ENCODE results near the gene CCDC88B. TPM values are rescaled to one million over a fixed set of nuclear protein-coding genes. Genes with fewer than 3 reads are reported as not detected.
"Not testable (repeated sequence)": the region's sequence is repeated elsewhere in the genome, so short reads cannot be mapped to it uniquely, and the experiment has no call there.

Gene CCDC88B
- total and polyA plus RNA-seq, 5 donors: 5.9 to 25.1 (median 12.7) TPM

GRCh38 chr11:64306563-64306875 lies 33.5 kb upstream of the CCDC88B start:
- ATAC-seq: no peak
- peak overlapping the region; percentile 36 for H3K27ac ChIP-seq (ENCODE audit: low read length)
- no peak for DNase-seq
- peaks cover 8% of the 10 kb centered on the region for H3K4me1 ChIP-seq (ENCODE audit: control insufficient read depth, insufficient read depth, low read length)
- H3K9me3 ChIP-seq (ENCODE audit: control insufficient read depth, low read length): no peaks in the 10 kb centered on the region
- no peaks in the 10 kb centered on the region for H3K27me3 ChIP-seq (ENCODE audit: control insufficient read depth, insufficient read depth)
- intact Hi-C loops (cut with DNase I): no loop called here
- peak overlapping the region; percentile 59 for H3K4me3 ChIP-seq (ENCODE audit: low read length)
- WGBS: 24% methylated on average over 9 of the region's 9 CpGs

- no peaks in the 10 kb centered on the region for H3K9me3 ChIP-seq (ENCODE audit: control insufficient read depth, low read length)
- peak overlapping the region; percentile 59 for H3K4me3 ChIP-seq (ENCODE audit: low read length)
- no peaks in the 10 kb centered on the region for H3K27me3 ChIP-seq (ENCODE audit: control insufficient read depth, insufficient read depth)
- intact Hi-C loops (cut with DNase I): no loop called here
- peak overlapping the region; percentile 36 for H3K27ac ChIP-seq (ENCODE audit: low read length)
- peaks cover 8% of the 10 kb centered on the region for H3K4me1 ChIP-seq (ENCODE audit: control insufficient read depth, insufficient read depth, low read length)
- DNase-seq: peak in 2 of 3 donors; percentile 43 to 77
- ATAC-seq: no peak
- WGBS: 75% methylated on average over 15 of the region's 15 CpGs
Measured at GRCh38 chr11:64306876-64307622, 33.0 kb upstream of the CCDC88B start.

- WGBS: 90% methylated on average over 5 of the region's 5 CpGs
- intact Hi-C loops (cut with DNase I); H3K27me3 ChIP-seq (ENCODE audit: control insufficient read depth, insufficient read depth); ATAC-seq; H3K4me1 ChIP-seq (ENCODE audit: control insufficient read depth, insufficient read depth, low read length); DNase-seq; H3K4me3 ChIP-seq (ENCODE audit: low read length); H3K27ac ChIP-seq (ENCODE audit: low read length); H3K9me3 ChIP-seq (ENCODE audit: control insufficient read depth, low read length): not testable (repeated sequence)
Measured at GRCh38 chr11:64307795-64308194, 32.2 kb upstream of the CCDC88B start.

GRCh38 chr11:64312947-64313346 lies 27.1 kb upstream of the CCDC88B start:
- Histone ChIP-seq H3K9me3 (ENCODE audit: control insufficient read depth, low read length) (no peaks in the 10 kb centered on the region), H3K4me1 (ENCODE audit: control insufficient read depth, insufficient read depth, low read length) (no peaks in the 10 kb centered on the region), H3K4me3 (ENCODE audit: low read length) (no peak overlapping the region), H3K27ac (ENCODE audit: low read length) (no peak overlapping the region), H3K27me3 (ENCODE audit: control insufficient read depth, insufficient read depth) (no peaks in the 10 kb centered on the region)
- 88% methylated on average over 10 of the region's 10 CpGs for WGBS
- ATAC-seq (no peak), DNase-seq (peak in 2 of 3 donors; percentile 33 to 39)
- intact Hi-C loops (cut with DNase I): no loop called here

GRCh38 chr11:64313491-64314145 lies 26.4 kb upstream of the CCDC88B start:
- H3K27me3 ChIP-seq (ENCODE audit: control insufficient read depth, insufficient read depth): no peaks in the 10 kb centered on the region
- intact Hi-C loops (cut with DNase I): no loop called here
- no peaks in the 10 kb centered on the region for H3K9me3 ChIP-seq (ENCODE audit: control insufficient read depth, low read length)
- no peaks in the 10 kb centered on the region for H3K4me1 ChIP-seq (ENCODE audit: control insufficient read depth, insufficient read depth, low read length)
- H3K27ac ChIP-seq (ENCODE audit: low read length): peak overlapping the region; percentile 10
- peak; percentile 84 to 92 (median 89) for DNase-seq
- ATAC-seq: peak; percentile 5 to 19
- WGBS: 56% methylated on average over 18 of the region's 18 CpGs
- no peak overlapping the region for H3K4me3 ChIP-seq (ENCODE audit: low read length)

- Histone ChIP-seq H3K27ac (ENCODE audit: low read length) (peak overlapping the region; percentile 10), H3K9me3 (ENCODE audit: control insufficient read depth, low read length) (no peaks in the 10 kb centered on the region), H3K27me3 (ENCODE audit: control insufficient read depth, insufficient read depth) (no peaks in the 10 kb centered on the region), H3K4me1 (ENCODE audit: control insufficient read depth, insufficient read depth, low read length) (no peaks in the 10 kb centered on the region), H3K4me3 (ENCODE audit: low read length) (no peak overlapping the region)
- DNase-seq: peak in 1 of 3 donors; percentile 38
- intact Hi-C loops (cut with DNase I): no loop called here
- ATAC-seq: no peak
- WGBS: 69% methylated on average over 19 of the region's 19 CpGs
Measured at GRCh38 chr11:64314146-64314804, 25.7 kb upstream of the CCDC88B start.

GRCh38 chr11:64314805-64315561 lies 25.0 kb upstream of the CCDC88B start:
- Histone ChIP-seq H3K27me3 (ENCODE audit: control insufficient read depth, insufficient read depth) (no peaks in the 10 kb centered on the region), H3K27ac (ENCODE audit: low read length) (no peak overlapping the region), H3K9me3 (ENCODE audit: control insufficient read depth, low read length) (no peaks in the 10 kb centered on the region), H3K4me1 (ENCODE audit: control insufficient read depth, insufficient read depth, low read length) (no peaks in the 10 kb centered on the region), H3K4me3 (ENCODE audit: low read length) (no peak overlapping the region)
- intact Hi-C loops (cut with DNase I): no loop called here
- WGBS: 88% methylated on average over 24 of the region's 24 CpGs
- DNase-seq (peak in 2 of 3 donors; percentile 60 to 68), ATAC-seq (no peak)

GRCh38 chr11:64315667-64316526 lies 24.1 kb upstream of the CCDC88B start:
- H3K27ac ChIP-seq (ENCODE audit: low read length); ATAC-seq; intact Hi-C loops (cut with DNase I); H3K27me3 ChIP-seq (ENCODE audit: control insufficient read depth, insufficient read depth); H3K4me3 ChIP-seq (ENCODE audit: low read length); DNase-seq; H3K4me1 ChIP-seq (ENCODE audit: control insufficient read depth, insufficient read depth, low read length); H3K9me3 ChIP-seq (ENCODE audit: control insufficient read depth, low read length): not testable (repeated sequence)
- 71% methylated on average over 25 of the region's 25 CpGs for WGBS

GRCh38 chr11:64316672-64317324 lies 23.2 kb upstream of the CCDC88B start:
- Histone ChIP-seq H3K4me3 (ENCODE audit: low read length) (peak overlapping the region; percentile 82), H3K9me3 (ENCODE audit: control insufficient read depth, low read length) (no peaks in the 10 kb centered on the region), H3K4me1 (ENCODE audit: control insufficient read depth, insufficient read depth, low read length) (no peaks in the 10 kb centered on the region), H3K27ac (ENCODE audit: low read length) (peak overlapping the region; percentile 98), H3K27me3 (ENCODE audit: control insufficient read depth, insufficient read depth) (no peaks in the 10 kb centered on the region)
- ATAC-seq (no peak), DNase-seq (no peak)
- intact Hi-C loops (cut with DNase I): no loop called here
- 8% methylated on average over 32 of the region's 32 CpGs for WGBS

Data from right cardiac atrium (tissue), 5 donors.